HG02840 (cell line): ENCODE data around the gene STRIP2.
A peak's percentile ranks its signal among the peaks of the same experiment; 100 is the strongest.

Experiments used
- ATAC-seq: cut with Tn5 transposase; IDR thresholded peaks from one replicate; pipeline ENCODE4 v1.9.1; 2021; ENCODE audit warnings: mild to moderate bottlenecking, moderate library complexity, moderate number of reproducible peaks; ENCODE audit not compliant: unreplicated experiment, low FRiP score

Gene STRIP2

GRCh38 chr7:129489491-129489890, 55.3 kb downstream of the STRIP2 start:
- no peak for ATAC-seq

GRCh38 chr7:129492391-129492790, 58.2 kb downstream of the STRIP2 start:
- no peak for ATAC-seq

- no peak for ATAC-seq
Measured at GRCh38 chr7:129493555-129493954, 59.3 kb downstream of the STRIP2 start.

GRCh38 chr7:129494041-129494440, 59.8 kb downstream of the STRIP2 start:
- ATAC-seq = peak; percentile 84

- ATAC-seq = no peak
Measured at GRCh38 chr7:129495987-129496386, 61.8 kb downstream of the STRIP2 start.

- ATAC-seq = no peak
Measured at GRCh38 chr7:129496653-129497052, 62.4 kb downstream of the STRIP2 start.

- ATAC-seq = no peak
Measured at GRCh38 chr7:129497156-129497555, 62.9 kb downstream of the STRIP2 start.

GRCh38 chr7:129498021-129498420, 63.8 kb downstream of the STRIP2 start:
- no peak for ATAC-seq

- ATAC-seq = no peak
Measured at GRCh38 chr7:129499999-129500398, 65.8 kb downstream of the STRIP2 start.

GRCh38 chr7:129501760-129502707, 67.8 kb downstream of the STRIP2 start, which contains the start of gene SMKR1:
TSS of gene SMKR1 (plus strand) at chr7:129502531. CDS start at chr7:129502825, 294 bp downstream.
- peak; percentile 75 for ATAC-seq

GRCh38 chr7:129502708-129503685, 68.8 kb downstream of the STRIP2 start:
- peak; percentile 7 for ATAC-seq

GRCh38 chr7:129503725-129504124, 69.5 kb downstream of the STRIP2 start:
- ATAC-seq = no peak

- no peak for ATAC-seq
Measured at GRCh38 chr7:129512192-129512591, 78.0 kb downstream of the STRIP2 start.

- ATAC-seq = no peak
Measured at GRCh38 chr7:129513546-129513945, 79.3 kb downstream of the STRIP2 start.

GRCh38 chr7:129514683-129515082, 80.5 kb downstream of the STRIP2 start:
- ATAC-seq = no peak

- ATAC-seq = no peak
Measured at GRCh38 chr7:129515381-129515780, 81.1 kb downstream of the STRIP2 start.

- ATAC-seq = no peak
Measured at GRCh38 chr7:129517931-129518330, 83.7 kb downstream of the STRIP2 start.

GRCh38 chr7:129519464-129519863, 85.2 kb downstream of the STRIP2 start:
- ATAC-seq = no peak

- ATAC-seq = no peak
Measured at GRCh38 chr7:129522088-129522970, 88.1 kb downstream of the STRIP2 start.

GRCh38 chr7:129522971-129523340, 88.7 kb downstream of the STRIP2 start:
- ATAC-seq = no peak
